GM18520 (cell line): ENCODE results near the gene STARD9.
"Not testable (repeated sequence)": the region's sequence is repeated elsewhere in the genome, so short reads cannot be mapped to it uniquely, and the experiment has no call there.

ENCODE experiments used
- ATAC-seq: cut with Tn5 transposase; IDR thresholded peaks from one replicate; pipeline ENCODE4 v1.9.1; 2021; ENCODE audit not compliant: unreplicated experiment

STARD9 gene

GRCh38 chr15:42575188-42576039, at the start of gene STARD9:
Gene STARD9, plus strand, starts transcription at chr15:42575606. Its CDS starts 110 bp downstream, at chr15:42575716.
- peak; percentile 86 for ATAC-seq

DNA sequence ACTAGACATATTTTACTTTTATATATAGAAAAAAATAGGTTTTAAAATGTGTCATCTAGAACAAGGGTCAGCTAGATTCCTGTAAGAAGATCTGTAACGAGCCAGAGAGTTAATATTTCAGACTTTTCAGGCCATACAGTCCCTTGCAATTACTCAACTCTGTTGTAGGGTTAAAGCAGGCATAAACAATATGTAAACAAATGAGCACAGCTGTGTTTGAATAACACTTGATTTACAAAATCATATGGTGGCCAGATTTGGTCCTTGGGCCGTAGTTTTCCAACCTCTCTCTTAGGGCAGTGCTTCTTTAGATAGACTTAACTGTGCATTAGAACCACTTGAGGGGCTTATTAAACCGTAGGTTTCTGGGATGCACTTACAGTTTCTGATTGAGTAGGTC, 46.4 kb upstream of the STARD9 start:
- ATAC-seq, result no peak

- no peak for ATAC-seq
Observed at GRCh38 chr15:42533246-42533645, 42.2 kb upstream of the STARD9 start.

DNA sequence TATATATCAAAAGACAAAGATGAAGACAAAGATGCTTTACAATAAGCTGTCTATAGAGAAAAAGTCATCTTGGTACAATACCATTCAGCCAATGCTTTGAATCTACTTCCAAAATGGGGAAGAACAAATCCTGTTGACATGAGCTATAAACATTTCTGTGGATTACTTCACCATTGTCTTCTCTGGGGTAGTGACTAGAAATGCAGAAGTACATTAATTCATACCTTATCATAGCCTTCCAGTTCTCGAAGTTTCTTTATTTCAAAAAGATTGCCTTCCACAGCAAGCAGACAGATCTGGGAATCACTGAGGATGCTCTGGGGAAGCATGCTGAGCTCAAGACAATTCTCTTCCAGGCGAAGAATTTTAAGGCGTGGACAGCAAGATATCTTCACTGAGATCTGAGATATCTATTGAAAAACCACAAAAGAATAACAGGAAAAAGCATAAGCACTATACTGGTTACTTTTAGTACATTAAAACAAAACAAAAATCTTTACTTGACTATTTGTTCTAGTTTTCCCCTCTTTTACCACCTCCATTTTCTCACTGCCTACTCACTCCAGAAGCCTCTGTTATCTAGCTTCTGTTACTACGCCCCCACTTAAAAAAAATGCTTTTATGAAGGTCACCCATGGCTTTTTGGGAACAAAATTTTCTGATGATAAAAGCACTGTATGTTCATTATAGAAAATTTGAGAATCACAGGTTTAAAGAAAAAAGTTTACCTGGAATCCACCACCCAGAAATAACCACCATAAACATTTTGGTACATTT, 30.4 kb upstream of the STARD9 start:
- ATAC-seq, result no peak

DNA sequence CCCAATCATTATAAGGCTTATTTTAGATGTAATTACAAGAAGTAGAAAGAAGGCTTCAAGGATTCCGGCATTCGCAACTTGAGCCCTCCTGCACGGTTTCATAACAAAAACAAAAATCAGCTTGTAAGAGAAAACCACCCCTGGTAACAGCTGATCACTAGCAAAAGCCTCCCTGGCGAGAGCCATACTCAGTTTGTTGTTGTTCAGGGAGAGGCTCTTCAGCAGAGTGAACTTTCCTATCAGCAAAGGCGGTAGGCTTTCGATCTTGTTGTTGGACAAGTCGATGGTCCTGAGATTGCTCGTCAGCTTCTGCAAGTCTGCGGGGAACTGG, 27.5 kb upstream of the STARD9 start:
- ATAC-seq, result no peak

- ATAC-seq, result peak; percentile 85
Observed at GRCh38 chr15:42548249-42549031, 27.0 kb upstream of the STARD9 start, which contains the start of the genes HAUS2 and LRRC57. Gene HAUS2, plus strand, starts transcription at chr15:42548838. Its CDS starts 35 bp downstream, at chr15:42548873. Gene LRRC57, minus strand, starts transcription at chr15:42548793. Its CDS starts 359 bp downstream, at chr15:42548434.

DNA sequence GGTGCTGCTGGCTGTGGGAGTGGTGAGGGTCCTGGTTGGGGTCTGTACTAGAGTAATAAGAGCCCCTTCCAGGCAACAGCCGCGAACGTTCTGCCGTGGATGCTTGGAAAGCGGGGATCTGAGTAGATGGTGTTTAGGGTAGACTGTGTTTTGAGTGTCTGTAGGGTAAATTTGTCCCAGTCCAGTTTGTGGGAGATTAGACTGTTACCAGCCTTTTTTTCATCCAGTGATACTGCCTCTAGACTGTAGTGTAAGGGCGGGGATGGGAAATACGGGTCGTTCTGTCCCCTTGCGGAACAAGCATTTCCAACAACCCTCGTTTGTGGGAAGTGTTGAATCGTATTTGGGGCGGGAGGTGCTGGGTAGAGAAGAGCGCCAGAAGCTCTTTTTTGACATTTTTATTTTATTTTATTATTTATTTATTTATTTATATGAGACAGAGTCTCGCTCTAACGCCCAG, 26.3 kb upstream of the STARD9 start:
- no peak for ATAC-seq

GRCh38 chr15:42549741-42550392, 25.5 kb upstream of the STARD9 start:
- no peak for ATAC-seq

DNA sequence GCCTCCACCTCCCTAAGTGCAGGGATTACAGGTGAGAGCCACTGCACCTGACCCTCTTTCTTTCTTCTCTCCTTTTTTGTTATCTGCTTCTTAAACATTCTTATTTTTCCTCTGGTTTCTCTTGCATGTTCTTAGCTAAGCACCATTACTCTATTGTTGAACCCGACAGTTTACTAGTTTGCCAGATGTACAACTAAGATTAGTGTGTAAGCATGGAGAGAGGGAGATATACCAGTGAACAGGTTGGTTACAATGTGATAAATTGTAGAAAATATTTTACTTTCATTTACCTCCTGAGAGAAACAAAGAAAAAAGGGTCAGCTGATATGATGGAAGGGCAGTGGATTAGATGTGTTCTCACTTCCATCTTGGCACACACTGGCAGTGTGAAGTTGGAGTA, 21.9 kb upstream of the STARD9 start:
- ATAC-seq, result no peak

DNA sequence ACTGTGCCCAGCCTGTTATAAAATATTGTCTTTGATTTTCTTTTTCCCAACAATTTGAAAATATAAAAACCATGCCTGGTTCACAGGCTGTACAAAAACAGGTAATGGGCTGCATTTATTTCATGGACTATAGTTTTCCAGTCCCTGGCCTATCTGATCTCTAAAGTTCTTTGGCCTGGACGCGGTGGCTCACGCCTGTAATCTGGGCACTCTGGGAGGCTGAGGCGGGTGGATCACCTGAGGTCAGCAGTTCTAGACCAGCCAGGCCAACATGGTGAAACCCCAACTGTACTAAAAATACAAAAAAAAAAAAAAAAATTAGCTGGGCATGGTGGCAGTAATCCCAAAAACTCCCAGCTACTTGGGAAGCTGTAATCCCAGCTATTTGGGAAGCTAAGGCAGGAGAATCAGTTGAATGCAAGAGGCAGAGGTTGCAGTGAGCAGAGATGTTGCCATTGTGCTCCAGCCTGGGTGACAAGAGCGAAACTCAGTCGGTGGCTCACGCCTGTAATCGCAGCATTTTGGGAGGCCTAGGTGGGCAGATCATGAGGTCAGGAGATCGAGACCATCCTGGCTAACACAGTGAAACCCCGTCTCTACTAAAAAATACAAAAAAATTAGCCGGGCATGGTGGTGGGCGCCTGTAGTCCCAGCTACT, 18.7 kb upstream of the STARD9 start:
- not testable (repeated sequence) for ATAC-seq

DNA sequence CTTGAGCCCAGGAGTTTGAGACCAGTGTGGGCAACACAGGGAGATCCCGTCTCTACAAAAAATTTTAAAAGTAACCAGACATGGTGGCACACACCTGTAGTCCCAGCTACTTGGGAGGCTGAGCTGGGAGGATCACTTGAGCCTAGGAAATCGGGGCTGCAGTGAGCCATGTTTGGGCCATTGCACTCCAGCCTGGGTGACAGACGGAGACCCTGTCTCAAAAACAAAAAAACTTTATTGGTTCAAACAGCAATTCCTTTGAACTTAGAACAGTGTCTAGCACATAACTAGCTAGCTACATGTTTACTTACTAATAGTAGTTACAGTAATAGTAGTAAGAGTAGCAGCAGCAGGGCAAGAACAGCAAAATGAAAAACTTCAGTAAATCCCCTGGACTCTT, 16.7 kb upstream of the STARD9 start:
- ATAC-seq, result no peak

DNA sequence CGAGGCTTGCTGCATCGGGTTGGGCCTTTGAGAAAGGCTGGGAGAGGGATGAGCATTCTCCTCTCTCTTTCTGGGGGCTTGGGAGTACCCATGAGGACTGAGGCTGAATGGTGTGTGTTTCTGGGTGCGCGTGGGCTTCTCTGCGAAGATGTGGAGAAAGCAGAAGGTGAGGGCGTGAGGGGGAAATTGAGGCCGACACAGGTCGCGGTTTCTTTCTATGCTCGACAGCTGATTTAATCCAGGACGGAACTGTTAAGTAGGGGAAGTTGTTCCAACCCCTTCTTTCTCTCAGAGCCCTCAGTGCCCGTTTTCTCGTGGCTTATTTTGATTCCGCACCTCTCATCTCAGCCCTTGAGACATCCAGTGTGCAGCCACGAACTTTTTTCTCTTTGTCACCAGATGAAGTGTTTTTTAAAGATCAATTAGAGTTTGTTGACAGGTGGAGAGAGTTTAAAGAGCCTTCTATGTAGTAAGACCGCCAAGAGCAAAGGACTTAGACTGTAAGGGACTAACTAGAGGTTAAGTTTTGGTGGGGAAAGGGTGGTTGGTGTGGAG, 711 bp downstream of the STARD9 start:
- no peak for ATAC-seq

DNA sequence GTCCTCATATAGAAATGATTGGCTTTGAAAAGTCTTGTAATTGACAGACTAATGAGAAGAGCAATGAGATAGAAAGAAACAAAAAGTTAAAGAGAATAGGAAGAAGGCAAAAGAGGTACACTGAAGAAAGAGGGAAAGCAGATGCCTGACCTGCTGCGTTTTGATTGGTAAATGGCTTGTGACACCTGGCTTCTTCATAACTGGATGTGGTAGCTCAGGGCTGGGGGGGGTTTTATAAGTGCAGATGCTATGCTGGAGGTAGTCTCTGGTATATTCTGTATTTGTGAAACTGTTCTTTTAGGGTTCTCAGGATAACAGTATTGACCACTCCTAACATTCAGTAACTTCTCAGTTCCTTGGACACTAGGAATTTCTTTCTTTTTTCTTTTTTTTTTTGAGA, 1.4 kb downstream of the STARD9 start:
- no peak for ATAC-seq

DNA sequence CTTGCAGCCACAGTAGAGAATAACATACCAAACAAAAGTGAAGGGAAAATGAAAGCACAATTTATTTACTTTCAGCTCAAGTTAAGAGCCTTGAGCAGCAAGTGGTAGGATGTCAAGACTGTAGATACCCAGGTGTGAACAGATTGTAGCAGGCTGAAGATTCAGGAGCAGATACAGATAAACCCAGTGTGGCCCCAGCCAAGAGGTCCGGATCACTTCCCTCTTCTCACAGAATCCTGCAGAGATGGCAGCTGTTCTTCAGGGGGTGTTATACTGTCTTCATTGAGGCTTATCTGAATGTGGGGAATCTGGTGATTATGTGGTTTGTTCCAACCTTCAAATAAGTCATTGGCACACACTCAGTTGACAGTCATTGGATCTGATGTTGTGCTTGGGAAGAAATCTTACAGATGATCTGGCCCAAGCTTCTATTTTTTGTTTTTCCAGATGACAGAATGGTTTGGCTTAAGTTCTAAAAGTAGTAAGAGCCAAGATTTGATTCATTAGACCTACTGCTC, 2.2 kb downstream of the STARD9 start:
- no peak for ATAC-seq

DNA sequence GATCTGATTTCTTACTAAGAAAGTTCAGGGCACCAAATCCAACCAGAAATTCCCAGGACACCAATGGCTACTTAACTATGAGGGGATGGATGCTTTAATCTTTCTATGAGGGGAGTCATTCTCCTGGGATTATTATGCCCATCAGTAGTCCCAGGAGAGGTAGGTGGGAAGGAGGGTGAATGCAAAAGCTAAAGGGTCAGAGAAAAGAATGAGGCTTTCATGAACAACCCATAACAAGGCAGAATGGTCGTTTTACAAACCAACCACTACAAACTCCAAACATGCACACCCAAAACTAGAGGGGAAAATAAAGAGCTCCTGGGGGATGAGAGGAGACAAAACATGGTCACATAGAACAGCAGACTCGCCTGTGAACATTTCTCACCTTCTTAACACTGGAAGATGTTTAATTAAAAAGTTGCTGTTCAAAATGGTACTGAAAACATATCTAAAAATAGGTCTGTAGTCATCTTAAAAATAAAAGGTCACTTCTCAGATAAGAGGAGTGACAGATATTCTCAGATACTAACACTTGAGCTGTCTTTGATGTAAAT, 3.7 kb downstream of the STARD9 start:
- no peak for ATAC-seq

DNA sequence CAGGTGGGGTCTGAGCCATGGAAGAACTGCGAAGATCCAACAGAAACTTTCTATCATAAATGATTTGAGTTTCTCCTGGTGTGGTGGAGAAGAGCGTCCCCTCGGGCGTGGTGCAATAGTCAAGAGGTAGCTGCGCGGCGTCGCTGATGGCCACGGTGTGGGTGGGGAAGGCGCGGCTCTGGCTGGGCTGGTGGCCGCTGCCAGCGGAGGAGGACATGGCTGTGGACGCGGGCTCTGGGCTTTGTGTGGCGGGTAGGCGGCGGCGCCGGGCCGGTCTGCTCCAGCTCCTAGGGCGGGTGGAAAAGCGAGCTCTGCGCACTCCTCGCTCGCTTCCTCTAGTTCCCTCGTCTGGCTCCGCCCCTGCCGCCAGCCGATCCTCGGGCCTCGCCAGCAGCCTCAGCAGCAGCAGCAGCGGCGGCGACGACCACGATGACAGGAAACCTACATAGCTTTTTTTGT, 5.9 kb downstream of the STARD9 start:
- peak; percentile 53 for ATAC-seq

- ATAC-seq, result no peak
Observed at GRCh38 chr15:42582569-42583375, 7.4 kb downstream of the STARD9 start.

DNA sequence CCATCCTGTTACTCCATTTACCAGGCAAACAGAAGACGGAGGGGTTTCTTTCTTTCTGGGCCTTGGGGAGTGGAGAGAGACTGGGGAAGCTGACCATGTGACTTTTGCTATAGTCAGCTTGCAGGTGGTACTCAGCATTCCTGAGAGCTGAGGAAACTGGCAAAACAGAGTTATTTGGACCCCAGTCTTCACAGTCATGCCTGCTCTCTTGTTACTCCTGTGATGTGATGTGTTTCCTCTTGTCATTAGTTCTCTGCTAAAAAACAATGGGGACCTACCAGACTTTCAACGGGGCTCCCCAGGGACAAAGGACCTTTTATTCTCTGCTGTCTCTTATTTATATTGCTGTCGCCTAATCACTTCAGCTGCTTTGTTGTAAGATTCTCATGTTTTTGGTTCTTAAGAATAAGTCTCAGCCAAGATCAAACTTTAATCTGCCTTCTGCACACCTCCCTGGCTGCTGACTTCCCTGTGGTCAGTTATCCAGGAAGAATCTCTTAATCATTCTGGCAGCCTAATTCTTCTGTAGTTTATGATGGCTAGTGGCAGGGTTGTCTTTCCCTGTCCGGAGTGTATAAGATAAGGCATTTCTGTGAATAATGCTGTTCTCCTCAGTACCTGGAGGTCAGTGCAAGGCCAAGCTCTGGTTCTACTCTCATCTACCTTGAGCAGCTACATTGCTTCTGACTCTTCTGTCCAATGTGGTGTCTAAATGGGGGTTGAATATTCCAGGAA, 8.8 kb downstream of the STARD9 start:
- no peak for ATAC-seq
